Esophagus squamous epithelium (tissue), 5 donors: ENCODE results near the gene FSTL4. TPM values are rescaled to one million over a fixed set of nuclear protein-coding genes. Genes with fewer than 3 reads are reported as not detected.
"Not testable (repeated sequence)": the region's sequence is repeated elsewhere in the genome, so short reads cannot be mapped to it uniquely, and the experiment has no call there.

ENCODE experiments used
- DNase-seq: peaks from one replicate; lab custom pipeline; 2025; lab: John Stamatoyannopoulos, UW
- H3K27ac ChIP-seq, 4 donors: fragments of 200-600 bp; sonication (generic); one replicate each; pipeline ENCODE4 v1.5.1; 2016 to 2019; ENCODE audit warnings: mild to moderate bottlenecking in 1 of 4
- H3K27me3 ChIP-seq, 4 donors: fragments of 200-600 bp; sonication (generic); 1 replicate in 3 of 4; 2 replicates in 1 of 4; pipeline versions ENCODE4 v1.5.1 to v1.6.0; 2017 to 2021; ENCODE audit warnings: antibody characterized with exemption in 1 of 4
- H3K36me3 ChIP-seq, 3 donors: fragments of 200-600 bp; sonication (generic); one replicate each; pipeline ENCODE4 v1.5.1; 2016 to 2019
- H3K4me1 ChIP-seq, 3 donors: fragments of 200-600 bp; sonication (generic); one replicate each; pipeline ENCODE4 v1.5.1; 2017 to 2019
- H3K4me3 ChIP-seq, 4 donors: fragments of 200-600 bp; sonication (generic); 1 replicate in 3 of 4; 2 replicates in 1 of 4; pipeline ENCODE4 v1.5.1; 2016 to 2019; ENCODE audit warnings: mild to moderate bottlenecking in 2 of 4, moderate library complexity in 1 of 4
- H3K9me3 ChIP-seq, 3 donors: fragments of 200-600 bp; sonication (generic); one replicate each; pipeline ENCODE4 v1.5.1; 2016 to 2019
- POLR2A ChIP-seq, 4 donors: fragments of 450-650 bp; IDR thresholded peaks; one replicate each; pipeline ENCODE4 v1.6.1; 2017; ENCODE audit warnings: antibody characterized with exemption in 4 of 4, mild to moderate bottlenecking in 4 of 4, moderate library complexity in 3 of 4
- WGBS, 2 donors: methylation state at CpG; one replicate each; pipeline ENCODE4 v1.1.5; 2018; 5-methylcytosine and 5-hydroxymethylcytosine counted together
- intact Hi-C: fragments of 100-400 bp; cut with DNase I; formaldehyde crosslinking; loops from one replicate; pipeline ENCODE4 v1.15.0; 2022
- total RNA-seq, 4 donors: library from RNA; depleted of rRNA; stranded (reverse); fragments of >200 nt; gene quantifications; one replicate each; pipeline ENCODE4 v1.1.0, GENCODE V29; 2016
- TF ChIP-seq, protein P1 (sequence below), 6 experiments: fragments of 450-650 bp in 4 of 6; fragments of 200-600 bp in 2 of 6; sonication (generic) in 2 of 6; IDR thresholded peaks; one replicate each; pipeline ENCODE4 v1.5.1; 2016 to 2019; ENCODE audit warnings: antibody characterized with exemption in 6 of 6, mild to moderate bottlenecking in 4 of 6, moderate library complexity in 4 of 6
- donor health status: DM: yes; HTN: yes; CAD: no.

FSTL4 gene
- total RNA-seq, 4 donors from 2014 or later: 0.53 to 4.1 (median 1.4) TPM

DNA sequence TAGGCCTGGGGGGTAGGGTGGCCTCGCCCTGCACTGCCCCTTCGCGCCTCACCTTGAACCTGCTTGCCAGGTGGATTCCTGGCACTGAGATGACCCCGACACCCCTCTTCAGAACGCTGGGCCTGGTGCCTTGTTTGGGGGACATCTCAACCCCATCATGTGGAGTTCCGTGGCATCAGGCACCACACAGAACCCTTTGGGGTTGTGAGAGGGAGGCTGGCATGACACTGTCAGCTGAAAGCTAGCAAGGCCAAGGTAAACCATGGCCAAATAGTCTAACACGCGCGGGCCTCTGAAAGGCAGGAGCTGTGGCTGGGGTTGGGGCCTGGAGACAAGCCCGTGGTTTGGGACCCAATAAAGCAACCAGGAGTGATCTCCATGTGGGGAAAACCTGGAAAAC lies 163.2 kb downstream of the FSTL4 start:
- H3K27ac ChIP-seq: no peak overlapping the region
- DNase-seq: no peak
- H3K9me3 ChIP-seq: no peaks in the 10 kb centered on the region
- intact Hi-C loops: no loop called here
- no peaks in the 10 kb centered on the region for H3K27me3 ChIP-seq
- no peaks in the 10 kb centered on the region for H3K36me3 ChIP-seq
- no peaks in the 10 kb centered on the region for H3K4me1 ChIP-seq
- H3K4me3 ChIP-seq: no peak overlapping the region
- 80 to 94% methylated on average over 1 to 3 of the region's 10 CpGs for WGBS, 2 donors
- no peak for TF ChIP-seq POLR2A (IDR thresholded peaks at IDR 0.05)
- TF ChIP-seq, protein P1, sequence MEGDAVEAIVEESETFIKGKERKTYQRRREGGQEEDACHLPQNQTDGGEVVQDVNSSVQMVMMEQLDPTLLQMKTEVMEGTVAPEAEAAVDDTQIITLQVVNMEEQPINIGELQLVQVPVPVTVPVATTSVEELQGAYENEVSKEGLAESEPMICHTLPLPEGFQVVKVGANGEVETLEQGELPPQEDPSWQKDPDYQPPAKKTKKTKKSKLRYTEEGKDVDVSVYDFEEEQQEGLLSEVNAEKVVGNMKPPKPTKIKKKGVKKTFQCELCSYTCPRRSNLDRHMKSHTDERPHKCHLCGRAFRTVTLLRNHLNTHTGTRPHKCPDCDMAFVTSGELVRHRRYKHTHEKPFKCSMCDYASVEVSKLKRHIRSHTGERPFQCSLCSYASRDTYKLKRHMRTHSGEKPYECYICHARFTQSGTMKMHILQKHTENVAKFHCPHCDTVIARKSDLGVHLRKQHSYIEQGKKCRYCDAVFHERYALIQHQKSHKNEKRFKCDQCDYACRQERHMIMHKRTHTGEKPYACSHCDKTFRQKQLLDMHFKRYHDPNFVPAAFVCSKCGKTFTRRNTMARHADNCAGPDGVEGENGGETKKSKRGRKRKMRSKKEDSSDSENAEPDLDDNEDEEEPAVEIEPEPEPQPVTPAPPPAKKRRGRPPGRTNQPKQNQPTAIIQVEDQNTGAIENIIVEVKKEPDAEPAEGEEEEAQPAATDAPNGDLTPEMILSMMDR (IDR thresholded peaks at IDR 0.05): no peak

- TF ChIP-seq, protein P1 (IDR thresholded peaks at IDR 0.05): no peak
- no peak for TF ChIP-seq POLR2A (IDR thresholded peaks at IDR 0.05)
- no peaks in the 10 kb centered on the region for H3K4me1 ChIP-seq
- intact Hi-C loops: no loop called here
- no peaks in the 10 kb centered on the region for H3K9me3 ChIP-seq
- no peak overlapping the region for H3K4me3 ChIP-seq
- H3K36me3 ChIP-seq: no peaks in the 10 kb centered on the region
- WGBS, 2 donors: 85 to 95% methylated on average over 8 to 9 of the region's 9 CpGs
- H3K27ac ChIP-seq: no peak overlapping the region
- DNase-seq: no peak
- no peaks in the 10 kb centered on the region for H3K27me3 ChIP-seq
Measured at GRCh38 chr5:133446440-133446839, 165.9 kb downstream of the FSTL4 start.

GRCh38 chr5:133445744-133446143 lies 166.6 kb downstream of the FSTL4 start:
- Histone ChIP-seq H3K27me3 (no peaks in the 10 kb centered on the region), H3K27ac (no peak overlapping the region), H3K9me3 (no peaks in the 10 kb centered on the region), H3K4me3 (no peak overlapping the region), H3K4me1 (peaks cover 0 to under 1% (median 0%) of the 10 kb centered on the region in 3 donors), H3K36me3 (no peaks in the 10 kb centered on the region)
- DNase-seq: no peak
- TF ChIP-seq, protein P1 (IDR thresholded peaks at IDR 0.05): no peak
- TF ChIP-seq POLR2A (IDR thresholded peaks at IDR 0.05): no peak
- 7 to 31% methylated on average over 1 of the region's 1 CpG for WGBS, 2 donors
- intact Hi-C loops: no loop called here

GRCh38 chr5:133445204-133445603 lies 167.1 kb downstream of the FSTL4 start:
- H3K4me3 ChIP-seq, H3K9me3 ChIP-seq, DNase-seq, H3K27ac ChIP-seq, intact Hi-C loops, H3K27me3 ChIP-seq, H3K36me3 ChIP-seq, H3K4me1 ChIP-seq: not testable (repeated sequence)
- 86% methylated on average over 1 of the region's 10 CpGs; no CpG with 5 or more reads in 1 of the 2 donors for WGBS, 2 donors

DNA sequence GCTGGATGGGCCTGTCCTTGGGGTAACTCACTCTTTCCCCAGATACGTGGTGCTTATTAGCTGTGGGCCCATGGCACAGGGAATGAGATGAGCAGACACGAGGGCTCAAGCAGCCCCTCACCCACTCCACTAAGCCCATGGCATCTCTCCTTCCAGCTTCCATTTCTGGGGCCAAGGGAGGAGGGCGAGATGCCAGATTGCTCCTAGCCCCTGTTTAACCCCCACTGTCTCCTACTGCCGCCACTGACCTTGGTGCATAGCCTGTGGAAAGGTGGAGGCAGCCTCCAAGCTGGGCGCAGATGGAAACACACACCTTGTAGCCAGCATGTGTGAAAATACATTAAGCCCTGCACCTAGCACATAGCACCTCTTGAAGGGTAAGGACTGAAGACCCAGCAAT lies 167.6 kb downstream of the FSTL4 start:
- Histone ChIP-seq H3K4me1 (peaks cover 6 to 11% (median 10%) of the 10 kb centered on the region in 3 donors), H3K27ac (no peak overlapping the region), H3K27me3 (no peaks in the 10 kb centered on the region), H3K9me3 (no peaks in the 10 kb centered on the region), H3K4me3 (no peak overlapping the region), H3K36me3 (no peaks in the 10 kb centered on the region)
- 80% methylated on average over 4 of the region's 5 CpGs; no CpG with 5 or more reads in 1 of the 2 donors for WGBS, 2 donors
- TF ChIP-seq, protein P1 (IDR thresholded peaks at IDR 0.05): no peak
- TF ChIP-seq POLR2A (IDR thresholded peaks at IDR 0.05): no peak
- intact Hi-C loops: no loop called here
- DNase-seq: no peak
